Activated CD8-positive, alpha-beta T cell treated with anti-CD3 and anti-CD28 coated beads for 36 hours (primary cell): Measurements from ENCODE around the gene ENPP7. TPM values are rescaled to one million over a fixed set of nuclear protein-coding genes. Genes with fewer than 3 reads are reported as not detected.
A peak's percentile ranks its signal among the peaks of the same experiment; 100 is the strongest.

Source experiments
- ATAC-seq: fragments of 200-7000 bp; cut with Tn5 transposase; one replicate; pipeline ENCODE4 v1.10.0; 2021; ENCODE audit warnings: mild to moderate bottlenecking, moderate library complexity
- CTCF ChIA-PET: fragments of 350-600 bp; sonication (Branson Sonifier 250); formaldehyde crosslinking; loops from one replicate; lab custom pipeline; 2021; ENCODE audit warnings: antibody characterized with exemption; lab: Charles Lee
- POLR2A ChIA-PET: fragments of 350-600 bp; sonication (Branson Sonifier 250); formaldehyde crosslinking; loops from one replicate; lab custom pipeline; 2021; ENCODE audit warnings: antibody characterized with exemption; lab: Charles Lee
- DNase-seq: peaks from one replicate; pipeline ENCODE4 v3.0.0-alpha.2; 2020
- H3K27ac Mint-ChIP-seq: one replicate; pipeline ENCODE4 v1.8.0; 2021; ENCODE audit warnings: mild to moderate bottlenecking, mixed read lengths
- H3K27me3 Mint-ChIP-seq: one replicate; pipeline ENCODE4 v1.8.0; 2021; ENCODE audit warnings: mixed read lengths
- H3K36me3 Mint-ChIP-seq: one replicate; pipeline ENCODE4 v1.8.0; 2021; ENCODE audit warnings: low read depth, mixed read lengths
- H3K4me1 Mint-ChIP-seq: one replicate; pipeline ENCODE4 v1.8.0; 2021; ENCODE audit warnings: low read depth, mixed read lengths
- H3K4me3 Mint-ChIP-seq: one replicate; pipeline ENCODE4 v1.8.0; 2021; ENCODE audit warnings: mild to moderate bottlenecking, moderate library complexity, mixed read lengths
- H3K9me3 Mint-ChIP-seq: one replicate; pipeline ENCODE4 v1.8.0; 2021; ENCODE audit warnings: mixed read lengths
- intact Hi-C: fragments of 100-400 bp; cut with micrococcal nuclease; formaldehyde crosslinking; loops from one replicate; pipeline ENCODE4 v1.10.0; 2022
- total RNA-seq, 2 experiments: library from RNA; stranded (reverse); gene quantifications; one replicate each; pipeline ENCODE4 v1.2.3, GENCODE V29; 2021
- TF ChIP-seq, protein P1 (sequence below): fragments of 200-600 bp; IDR thresholded peaks from one replicate; pipeline ENCODE4 v1.8.0; 2022; ENCODE audit warnings: antibody characterized with exemption, mild to moderate bottlenecking

ENPP7 gene
- total RNA-seq, 2 experiments from 2014 or later: 0.16 TPM; not detected in 1

DNA sequence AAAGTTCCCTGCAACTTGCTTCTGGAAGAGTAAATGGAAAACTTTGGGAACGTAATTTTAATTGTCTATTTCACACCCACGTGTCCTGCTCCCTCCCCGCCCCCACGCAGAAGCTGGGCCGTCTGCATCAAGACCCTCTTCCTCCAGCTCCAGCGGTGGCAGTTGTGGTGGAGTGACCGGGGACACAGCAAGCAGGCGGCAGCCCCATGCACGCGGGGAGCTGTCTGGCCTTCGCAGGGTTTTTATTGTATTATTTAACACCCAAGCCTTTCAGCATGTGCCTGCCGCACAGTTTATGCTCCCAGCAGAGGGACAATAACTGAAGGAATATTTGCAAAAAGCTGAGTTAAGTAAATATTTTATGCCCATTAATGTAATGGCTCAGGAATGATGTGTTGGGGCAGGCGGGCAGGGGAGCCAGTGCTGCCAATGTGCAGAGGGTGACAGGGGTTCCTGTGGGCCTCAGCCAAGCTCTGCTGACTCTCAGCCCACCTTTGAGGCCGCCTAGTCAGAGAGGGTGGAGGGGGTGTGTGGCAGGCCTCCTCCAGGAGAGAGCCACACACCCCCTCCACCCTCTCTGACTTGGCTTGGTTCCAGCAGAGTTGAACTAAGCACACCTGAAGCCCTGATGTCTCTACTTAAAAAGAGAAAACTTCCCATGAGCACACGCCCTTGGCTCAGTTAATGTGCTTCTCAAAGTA is 32.4 kb upstream of the ENPP7 start:
- POLR2A ChIA-PET: no interaction called here
- TF ChIP-seq, protein P1, sequence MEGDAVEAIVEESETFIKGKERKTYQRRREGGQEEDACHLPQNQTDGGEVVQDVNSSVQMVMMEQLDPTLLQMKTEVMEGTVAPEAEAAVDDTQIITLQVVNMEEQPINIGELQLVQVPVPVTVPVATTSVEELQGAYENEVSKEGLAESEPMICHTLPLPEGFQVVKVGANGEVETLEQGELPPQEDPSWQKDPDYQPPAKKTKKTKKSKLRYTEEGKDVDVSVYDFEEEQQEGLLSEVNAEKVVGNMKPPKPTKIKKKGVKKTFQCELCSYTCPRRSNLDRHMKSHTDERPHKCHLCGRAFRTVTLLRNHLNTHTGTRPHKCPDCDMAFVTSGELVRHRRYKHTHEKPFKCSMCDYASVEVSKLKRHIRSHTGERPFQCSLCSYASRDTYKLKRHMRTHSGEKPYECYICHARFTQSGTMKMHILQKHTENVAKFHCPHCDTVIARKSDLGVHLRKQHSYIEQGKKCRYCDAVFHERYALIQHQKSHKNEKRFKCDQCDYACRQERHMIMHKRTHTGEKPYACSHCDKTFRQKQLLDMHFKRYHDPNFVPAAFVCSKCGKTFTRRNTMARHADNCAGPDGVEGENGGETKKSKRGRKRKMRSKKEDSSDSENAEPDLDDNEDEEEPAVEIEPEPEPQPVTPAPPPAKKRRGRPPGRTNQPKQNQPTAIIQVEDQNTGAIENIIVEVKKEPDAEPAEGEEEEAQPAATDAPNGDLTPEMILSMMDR: no peak
- CTCF ChIA-PET: interaction anchor here (1.5 kb wide), 1 partner anchor 9 kb away, joined by 3 read pairs; no protein-coding TSS in a partner anchor
- no peak overlapping the region for H3K4me3 Mint-ChIP-seq
- ATAC-seq: no peak
- no peak for DNase-seq
- no peak overlapping the region for H3K27ac Mint-ChIP-seq
- peaks cover 16% of the 10 kb centered on the region for H3K27me3 Mint-ChIP-seq
- intact Hi-C loops: no loop called here
- no peaks in the 10 kb centered on the region for H3K9me3 Mint-ChIP-seq
- no peaks in the 10 kb centered on the region for H3K36me3 Mint-ChIP-seq
- H3K4me1 Mint-ChIP-seq: peaks cover 9% of the 10 kb centered on the region

DNA sequence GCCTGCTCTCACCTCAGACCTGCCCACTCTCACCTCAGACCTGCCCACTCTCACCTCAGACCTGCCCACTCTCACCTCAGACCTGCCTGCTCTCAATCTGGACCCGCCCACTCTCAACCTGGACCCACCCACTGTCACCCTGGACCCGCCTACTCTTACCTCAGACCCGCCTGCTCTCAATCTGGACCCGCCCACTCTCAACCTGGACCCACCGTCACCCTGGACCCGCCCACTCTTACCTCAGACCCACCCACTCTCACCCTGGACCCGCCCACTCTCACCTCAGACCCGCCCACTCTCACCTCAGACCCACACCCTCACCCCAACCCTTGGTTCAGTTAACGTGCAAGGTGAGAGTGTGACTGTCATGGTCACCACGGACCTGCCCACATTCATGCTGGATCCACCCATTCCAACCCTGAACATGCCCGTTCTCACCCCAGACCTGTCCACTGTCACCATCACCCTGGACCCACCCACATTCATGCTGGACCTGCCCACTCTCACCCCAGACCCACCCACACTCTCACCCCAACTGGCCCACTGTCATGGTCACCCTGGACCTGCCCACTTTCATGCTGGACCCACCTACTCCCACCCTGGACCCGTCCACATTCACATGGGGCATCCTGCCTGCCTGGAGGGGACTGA is 31.2 kb upstream of the ENPP7 start:
- H3K27ac Mint-ChIP-seq: no peak overlapping the region
- H3K4me1 Mint-ChIP-seq: peaks cover 9% of the 10 kb centered on the region
- CTCF ChIA-PET: interaction anchor here (1.5 kb wide), 1 partner anchor 8 kb away, joined by 3 read pairs; no protein-coding TSS in a partner anchor
- peaks cover 18% of the 10 kb centered on the region for H3K27me3 Mint-ChIP-seq
- peak; percentile 17 for DNase-seq
- no peak overlapping the region for H3K4me3 Mint-ChIP-seq
- H3K36me3 Mint-ChIP-seq: no peaks in the 10 kb centered on the region
- intact Hi-C loops: no loop called here
- TF ChIP-seq, protein P1: no peak
- POLR2A ChIA-PET: no interaction called here
- H3K9me3 Mint-ChIP-seq: no peaks in the 10 kb centered on the region
- peak; percentile 49 for ATAC-seq

DNA sequence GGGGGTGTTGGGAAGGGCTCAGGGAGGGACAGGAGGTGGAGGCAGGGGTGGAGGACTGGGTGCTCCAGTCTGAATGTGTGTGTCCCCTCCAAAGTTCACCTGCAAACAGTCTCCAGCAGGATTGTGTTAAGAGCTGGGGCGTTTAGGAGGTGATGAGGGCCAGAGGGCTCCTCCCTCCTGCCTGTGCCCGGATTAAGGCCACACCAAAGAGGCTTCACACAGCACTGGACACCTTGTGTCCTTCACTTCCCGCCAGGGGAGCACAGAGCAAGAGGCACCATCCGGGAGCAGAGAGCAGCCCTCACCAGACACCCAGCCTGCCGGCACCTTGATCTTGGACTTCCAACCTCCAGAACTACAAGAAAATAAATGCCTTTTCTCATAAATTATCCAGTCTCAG is 30.2 kb upstream of the ENPP7 start:
- Mint-ChIP-seq H3K27ac (no peak overlapping the region), H3K9me3 (no peaks in the 10 kb centered on the region), H3K4me1 (peaks cover 9% of the 10 kb centered on the region), H3K27me3 (peaks cover 18% of the 10 kb centered on the region), H3K4me3 (no peak overlapping the region), H3K36me3 (no peaks in the 10 kb centered on the region)
- ChIA-PET POLR2A (no interaction called here), CTCF (no interaction called here)
- intact Hi-C loops: no loop called here
- DNase-seq (no peak), ATAC-seq (no peak)
- TF ChIP-seq, protein P1: no peak

DNA sequence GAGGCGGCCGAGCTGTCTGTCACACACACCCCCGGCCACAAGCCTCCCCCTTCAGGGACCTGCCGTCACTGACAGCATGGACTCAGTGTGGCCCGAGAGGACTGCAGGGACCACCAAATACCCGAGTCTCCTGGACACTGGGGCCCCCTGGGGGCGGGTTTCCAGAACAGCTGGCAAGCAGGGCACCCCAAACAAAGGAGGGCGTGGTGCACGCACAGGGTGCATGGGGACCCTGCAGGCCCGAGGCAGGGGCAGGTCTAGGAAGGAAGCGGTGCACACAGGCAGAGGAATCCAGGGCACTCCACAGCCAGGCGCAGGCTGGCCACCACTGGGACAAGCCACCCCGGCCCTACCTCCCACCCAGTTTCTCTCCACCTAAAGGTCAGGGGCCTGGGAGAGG is 28.7 kb upstream of the ENPP7 start:
- Mint-ChIP-seq H3K27ac (no peak overlapping the region), H3K27me3 (peaks cover 11% of the 10 kb centered on the region), H3K4me3 (no peak overlapping the region), H3K9me3 (no peaks in the 10 kb centered on the region), H3K36me3 (no peaks in the 10 kb centered on the region), H3K4me1 (peaks cover 4% of the 10 kb centered on the region)
- CTCF ChIA-PET: no interaction called here
- ATAC-seq (no peak), DNase-seq (peak; percentile 12)
- intact Hi-C loops: no loop called here
- TF ChIP-seq, protein P1: no peak
- POLR2A ChIA-PET: interaction anchor here (0.5 to 0.6 kb wide), 2 partner anchors 121 to 355 kb away, joined by 3 to 5 read pairs; no protein-coding TSS in a partner anchor
